Duodenal mucosa (tissue), 2 donors: ENCODE results near the gene KIF1B.

Experiments
- H3K27ac ChIP-seq: one replicate; pipeline ENCODE4 v1.7.0; 2013; ENCODE audit warnings: low read depth, low read length
- H3K27me3 ChIP-seq, 2 donors: one replicate each; pipeline ENCODE4 v1.7.0; 2013; ENCODE audit warnings: low read length in 2 of 2, control low read depth in 1 of 2; ENCODE audit not compliant: insufficient read depth in 2 of 2, control insufficient read depth in 1 of 2
- H3K36me3 ChIP-seq, 2 donors: one replicate each; pipeline ENCODE4 v1.7.0; 2013; ENCODE audit warnings: low read length in 2 of 2, control low read depth in 1 of 2; ENCODE audit not compliant: insufficient read depth in 2 of 2, control insufficient read depth in 1 of 2
- H3K4me1 ChIP-seq, 2 donors: one replicate each; pipeline ENCODE4 v1.7.0; 2013; ENCODE audit warnings: low read length in 2 of 2, control low read depth in 1 of 2; ENCODE audit not compliant: insufficient read depth in 2 of 2, control insufficient read depth in 1 of 2
- H3K4me3 ChIP-seq, 2 donors: one replicate each; pipeline ENCODE4 v1.7.0; 2013; ENCODE audit warnings: low read length in 2 of 2, low read depth in 1 of 2
- H3K9ac ChIP-seq, 2 donors: one replicate each; pipeline ENCODE4 v1.7.0; 2013; ENCODE audit warnings: low read length in 2 of 2, low read depth in 1 of 2
- H3K9me3 ChIP-seq, 2 donors: one replicate each; pipeline ENCODE4 v1.7.0; 2013; ENCODE audit warnings: low read length in 2 of 2, control low read depth in 1 of 2; ENCODE audit not compliant: control insufficient read depth in 1 of 2

The KIF1B gene

GRCh38 chr1:10177876-10178275 lies 32.5 kb upstream of the KIF1B start:
- H3K4me3 ChIP-seq, result no peak overlapping the region
- peaks cover 11 to 36% of the 10 kb centered on the region in 2 donors for H3K36me3 ChIP-seq
- H3K27ac ChIP-seq, result no peak overlapping the region
- no peak overlapping the region for H3K9ac ChIP-seq
- H3K27me3 ChIP-seq, result no peaks in the 10 kb centered on the region
- no peaks in the 10 kb centered on the region for H3K4me1 ChIP-seq
- no peaks in the 10 kb centered on the region for H3K9me3 ChIP-seq

DNA sequence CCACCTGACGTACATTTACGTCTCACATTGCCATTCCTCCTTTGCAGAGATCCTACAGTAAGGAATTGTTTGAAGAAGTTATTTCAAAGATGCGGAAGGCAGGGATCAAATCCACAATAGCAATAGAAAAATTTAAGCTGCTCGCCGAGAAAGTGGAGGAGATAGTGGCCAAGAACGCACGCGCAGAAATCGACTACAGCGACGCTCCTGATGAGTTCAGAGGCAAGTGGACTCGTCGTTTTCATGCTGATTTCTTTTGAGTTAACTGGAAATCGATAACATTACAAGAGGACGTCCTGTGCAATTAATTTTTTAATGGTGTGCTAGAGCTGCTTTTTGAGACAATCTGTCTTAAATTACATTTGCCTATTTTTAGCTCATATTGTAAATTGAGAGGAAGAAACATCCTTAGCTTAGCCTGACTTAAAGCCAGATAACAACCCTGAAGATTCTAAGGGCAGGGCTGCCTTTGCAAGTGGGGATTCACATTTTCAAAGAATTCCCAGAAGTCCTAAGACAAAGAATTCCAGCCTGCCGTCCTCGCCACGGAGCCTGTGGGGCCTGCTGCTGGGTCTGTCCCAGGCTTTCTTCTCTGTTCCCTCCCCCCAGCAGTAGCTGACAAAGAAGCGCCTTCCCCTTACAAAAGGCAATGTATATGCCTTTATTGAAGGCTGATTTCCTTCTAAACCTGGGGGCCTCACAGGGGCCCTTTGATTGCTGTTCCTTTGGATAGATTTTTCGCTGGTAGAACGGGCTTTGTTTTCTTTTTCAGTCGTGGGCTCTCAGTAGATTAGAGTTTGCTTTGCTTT lies 31.6 kb upstream of the KIF1B start:
- Histone ChIP-seq H3K27ac (no peak overlapping the region), H3K36me3 (peaks cover 11 to 35% of the 10 kb centered on the region in 2 donors), H3K4me1 (no peaks in the 10 kb centered on the region), H3K9me3 (no peaks in the 10 kb centered on the region), H3K9ac (no peak overlapping the region), H3K27me3 (no peaks in the 10 kb centered on the region), H3K4me3 (no peak overlapping the region)

DNA sequence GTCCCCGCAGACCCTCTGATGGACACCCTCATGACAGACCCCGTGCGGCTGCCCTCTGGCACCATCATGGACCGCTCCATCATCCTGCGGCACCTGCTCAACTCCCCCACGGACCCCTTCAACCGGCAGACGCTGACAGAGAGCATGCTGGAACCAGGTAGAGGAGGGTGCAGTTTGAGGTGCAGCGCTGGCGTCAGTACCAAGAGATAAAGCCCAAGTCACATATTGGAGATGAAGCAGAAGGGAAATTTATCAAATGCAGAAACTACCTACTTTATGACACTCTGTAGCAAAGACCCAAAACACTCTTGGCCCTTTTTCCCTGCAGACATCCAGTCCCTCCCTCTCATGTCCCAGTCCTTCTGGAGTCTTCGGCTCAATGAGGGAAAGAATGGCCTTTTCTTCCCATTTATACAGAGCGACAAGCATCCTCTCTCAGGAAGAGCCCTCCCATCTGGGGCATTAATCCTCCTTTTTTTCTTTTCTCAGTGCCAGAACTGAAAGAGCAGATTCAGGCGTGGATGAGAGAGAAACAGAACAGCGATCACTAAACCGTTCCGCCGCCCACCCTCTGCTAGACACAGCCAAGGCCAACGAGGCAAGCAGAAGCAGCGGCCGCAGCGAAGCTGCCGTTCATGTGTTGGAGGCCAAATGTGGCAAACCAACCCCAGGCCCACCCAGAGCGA lies 30.8 kb upstream of the KIF1B start:
- no peaks in the 10 kb centered on the region for H3K27me3 ChIP-seq
- H3K9ac ChIP-seq, result no peak overlapping the region
- H3K4me3 ChIP-seq, result no peak overlapping the region
- no peak overlapping the region for H3K27ac ChIP-seq
- peaks cover 11 to 35% of the 10 kb centered on the region in 2 donors for H3K36me3 ChIP-seq
- H3K4me1 ChIP-seq, result no peaks in the 10 kb centered on the region
- H3K9me3 ChIP-seq, result no peaks in the 10 kb centered on the region

GRCh38 chr1:10181154-10181553 lies 29.2 kb upstream of the KIF1B start:
- no peak overlapping the region for H3K27ac ChIP-seq
- no peaks in the 10 kb centered on the region for H3K27me3 ChIP-seq
- H3K9me3 ChIP-seq, result no peaks in the 10 kb centered on the region
- no peak overlapping the region for H3K4me3 ChIP-seq
- H3K4me1 ChIP-seq, result no peaks in the 10 kb centered on the region
- no peak overlapping the region for H3K9ac ChIP-seq
- H3K36me3 ChIP-seq, result peaks cover 11 to 25% of the 10 kb centered on the region in 2 donors

DNA sequence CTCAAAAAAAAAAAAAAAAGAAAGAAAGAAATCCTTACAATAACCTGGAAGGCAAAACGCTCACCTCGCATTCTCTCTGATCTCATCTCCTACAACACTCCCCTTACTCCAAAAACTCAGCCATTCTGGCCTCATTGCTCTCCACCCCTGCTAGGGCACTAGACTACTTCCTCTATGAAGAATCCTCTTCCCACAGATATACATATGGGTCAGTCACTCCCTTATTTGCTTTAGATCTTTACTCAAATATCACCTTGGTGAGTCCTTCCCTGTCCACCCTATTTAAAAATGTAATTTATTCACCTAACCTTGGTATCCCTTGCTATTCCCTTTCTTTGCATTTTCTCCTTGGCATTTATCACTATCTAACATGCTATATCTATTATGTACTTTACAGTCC lies 24.6 kb upstream of the KIF1B start:
- Histone ChIP-seq H3K27me3 (no peaks in the 10 kb centered on the region), H3K4me3 (no peak overlapping the region)

GRCh38 chr1:10186331-10187025 lies 23.9 kb upstream of the KIF1B start:
- no peak overlapping the region for H3K27ac ChIP-seq
- H3K4me1 ChIP-seq, result no peaks in the 10 kb centered on the region
- H3K9ac ChIP-seq, result no peak overlapping the region
- no peaks in the 10 kb centered on the region for H3K27me3 ChIP-seq
- H3K36me3 ChIP-seq, result no peaks in the 10 kb centered on the region
- no peak overlapping the region for H3K4me3 ChIP-seq
- no peaks in the 10 kb centered on the region for H3K9me3 ChIP-seq

More for the DNA sequence above, 24.6 kb upstream of the KIF1B start:
- Histone ChIP-seq H3K27ac (no peak overlapping the region), H3K4me1 (no peaks in the 10 kb centered on the region), H3K36me3 (peaks cover 0 to 3% of the 10 kb centered on the region in 2 donors), H3K9ac (no peak overlapping the region), H3K9me3 (no peaks in the 10 kb centered on the region)

- no peaks in the 10 kb centered on the region for H3K27me3 ChIP-seq
- H3K27ac ChIP-seq, result no peak overlapping the region
- H3K36me3 ChIP-seq, result no peaks in the 10 kb centered on the region
- H3K4me3 ChIP-seq, result no peak overlapping the region
- no peaks in the 10 kb centered on the region for H3K9me3 ChIP-seq
- no peaks in the 10 kb centered on the region for H3K4me1 ChIP-seq
- H3K9ac ChIP-seq, result no peak overlapping the region
Measured at GRCh38 chr1:10187026-10187334, 23.4 kb upstream of the KIF1B start.

DNA sequence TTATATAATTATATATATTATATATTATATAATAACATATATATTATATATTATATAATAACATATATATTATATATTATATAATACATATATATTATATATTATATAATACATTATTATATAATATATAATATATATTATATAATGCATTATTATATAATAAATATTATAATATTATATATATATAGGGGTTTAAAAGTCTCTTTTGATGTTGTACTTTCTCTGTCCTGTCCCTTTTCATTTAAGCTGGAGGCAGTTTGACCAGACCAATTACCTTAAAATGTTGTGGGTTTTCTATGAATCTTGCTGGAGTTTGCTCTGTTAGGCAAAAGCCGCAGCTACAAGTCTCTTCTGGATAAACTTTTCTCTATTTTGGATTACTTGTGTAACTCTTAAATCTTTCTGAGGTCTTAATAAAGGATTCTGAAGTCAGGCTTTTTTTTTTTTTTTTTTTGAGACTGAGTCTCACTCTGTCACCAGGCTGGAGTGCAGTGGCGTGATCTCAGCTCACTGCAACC lies 22.2 kb upstream of the KIF1B start:
- no peaks in the 10 kb centered on the region for H3K9me3 ChIP-seq

DNA sequence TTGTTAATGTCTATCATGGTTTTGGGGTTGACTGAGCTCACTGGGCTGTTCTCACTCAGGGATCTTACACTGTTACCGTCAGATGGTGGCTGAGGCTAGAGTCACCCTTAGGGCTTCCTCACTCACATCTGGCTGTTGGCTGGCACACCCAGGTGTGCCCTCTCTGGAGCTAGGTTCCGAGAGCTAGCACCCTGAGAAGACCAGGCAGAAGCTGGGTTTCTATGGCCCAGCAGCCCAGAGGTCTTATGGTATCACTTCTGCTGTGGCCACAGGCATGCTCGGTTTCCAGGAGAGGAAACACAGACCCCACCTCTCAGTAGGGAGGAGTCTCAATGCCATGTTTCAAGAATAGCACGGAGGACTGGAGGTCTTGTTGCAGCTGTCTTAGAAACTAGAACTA lies 20.7 kb upstream of the KIF1B start:
- Histone ChIP-seq H3K9me3 (no peaks in the 10 kb centered on the region), H3K36me3 (no peaks in the 10 kb centered on the region)

More for the DNA sequence above, 22.2 kb upstream of the KIF1B start:
- Histone ChIP-seq H3K27ac (no peak overlapping the region), H3K4me3 (no peak overlapping the region), H3K36me3 (no peaks in the 10 kb centered on the region), H3K9ac (no peak overlapping the region), H3K27me3 (no peaks in the 10 kb centered on the region), H3K4me1 (no peaks in the 10 kb centered on the region)

DNA sequence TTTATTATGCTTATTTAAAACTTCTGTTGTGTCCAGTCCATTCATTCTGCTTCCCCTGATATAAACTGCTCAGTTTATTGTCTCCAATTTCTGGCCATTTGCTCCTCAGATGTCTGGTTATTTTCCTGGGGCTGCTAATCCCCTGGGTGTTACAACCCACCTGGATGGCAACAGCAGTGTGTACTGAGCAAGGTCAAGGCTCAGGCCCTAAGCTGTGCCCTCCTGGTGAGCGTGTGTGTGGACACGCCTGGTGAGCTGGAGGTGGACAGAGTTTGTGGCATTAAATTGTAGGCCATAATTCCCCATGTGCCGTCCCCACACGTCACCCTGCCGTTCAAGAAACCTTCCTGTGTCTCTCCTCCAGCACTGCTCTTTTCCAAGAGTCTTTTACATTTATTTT lies 18.1 kb upstream of the KIF1B start:
- H3K27me3 ChIP-seq, result no peaks in the 10 kb centered on the region

More for the DNA sequence above, 20.7 kb upstream of the KIF1B start:
- Histone ChIP-seq H3K9ac (no peak overlapping the region), H3K4me1 (no peaks in the 10 kb centered on the region), H3K27me3 (no peaks in the 10 kb centered on the region), H3K27ac (no peak overlapping the region), H3K4me3 (no peak overlapping the region)

More for the DNA sequence above, 18.1 kb upstream of the KIF1B start:
- H3K9ac ChIP-seq, result no peak overlapping the region
- H3K27ac ChIP-seq, result no peak overlapping the region
- no peaks in the 10 kb centered on the region for H3K9me3 ChIP-seq
- no peaks in the 10 kb centered on the region for H3K4me1 ChIP-seq
- H3K36me3 ChIP-seq, result no peaks in the 10 kb centered on the region
- no peak overlapping the region for H3K4me3 ChIP-seq
